ENCODE measurements around the gene RLF.

Gene RLF

GRCh38 chr1:40270152-40270834 lies 109.1 kb downstream of the RLF start:
- DNase-seq (ENCODE audit: low read depth) = no peak

DNA sequence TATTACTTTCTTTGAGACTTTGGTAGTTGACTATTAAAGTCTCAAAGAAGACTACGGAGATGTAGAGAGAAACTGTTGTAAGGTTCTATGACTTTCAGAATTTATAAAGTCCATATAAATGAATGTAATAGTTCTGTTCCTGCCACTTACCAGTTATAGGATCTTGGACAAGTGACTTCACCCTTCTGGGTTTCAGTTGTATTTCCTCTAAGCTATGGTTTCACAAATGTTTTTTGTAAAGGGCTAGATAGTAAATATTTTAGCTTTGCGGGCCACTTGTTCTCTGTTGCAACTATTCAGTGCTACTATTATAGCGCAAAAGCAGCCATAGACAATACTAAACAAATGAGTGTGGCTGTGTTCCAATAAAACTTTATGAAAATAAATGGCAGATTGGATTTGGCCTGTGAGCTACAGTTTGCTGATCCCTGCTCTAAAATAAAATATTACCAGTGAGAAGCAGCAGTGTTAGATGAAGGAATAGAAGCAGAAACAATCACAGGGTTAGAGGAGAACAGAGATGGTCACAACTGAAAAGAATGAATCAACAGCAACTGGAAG lies 111.5 kb downstream of the RLF start:
- DNase-seq (ENCODE audit: low read depth) = no peak

DNA sequence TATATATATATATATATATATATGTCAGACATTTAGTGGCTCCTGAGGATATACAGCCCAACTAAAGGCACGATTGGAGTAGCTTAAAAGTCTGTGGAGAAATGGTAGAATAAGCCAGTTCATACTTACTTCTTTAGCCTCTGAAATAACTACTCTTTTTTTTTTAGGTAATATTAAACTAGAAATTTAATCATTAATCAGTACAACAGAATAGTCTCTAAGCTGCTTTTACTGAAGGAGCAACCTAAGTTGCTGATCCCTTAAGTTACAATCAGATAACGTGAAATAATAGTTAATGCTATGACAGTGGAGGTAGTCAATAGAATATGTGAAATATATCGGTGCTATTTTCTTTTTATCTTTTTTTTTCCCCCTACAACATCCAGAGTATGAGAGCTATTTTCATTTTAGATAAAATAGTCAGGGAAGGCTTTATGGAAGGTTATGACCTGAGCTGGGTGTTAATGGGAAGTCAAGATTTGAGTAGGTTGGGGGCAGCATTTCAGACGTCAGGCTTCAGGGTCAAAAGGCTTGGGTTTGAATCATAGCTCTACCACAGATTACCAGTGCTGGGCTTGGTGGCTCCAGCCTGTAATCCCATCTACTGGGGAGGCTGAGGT lies 112.5 kb downstream of the RLF start:
- DNase-seq (ENCODE audit: low read depth) = no peak

- DNase-seq (ENCODE audit: low read depth) = no peak
Measured at GRCh38 chr1:40274331-40274730, 113.1 kb downstream of the RLF start.

GRCh38 chr1:40276122-40276521 lies 114.9 kb downstream of the RLF start:
- DNase-seq (ENCODE audit: low read depth) = no peak

DNA sequence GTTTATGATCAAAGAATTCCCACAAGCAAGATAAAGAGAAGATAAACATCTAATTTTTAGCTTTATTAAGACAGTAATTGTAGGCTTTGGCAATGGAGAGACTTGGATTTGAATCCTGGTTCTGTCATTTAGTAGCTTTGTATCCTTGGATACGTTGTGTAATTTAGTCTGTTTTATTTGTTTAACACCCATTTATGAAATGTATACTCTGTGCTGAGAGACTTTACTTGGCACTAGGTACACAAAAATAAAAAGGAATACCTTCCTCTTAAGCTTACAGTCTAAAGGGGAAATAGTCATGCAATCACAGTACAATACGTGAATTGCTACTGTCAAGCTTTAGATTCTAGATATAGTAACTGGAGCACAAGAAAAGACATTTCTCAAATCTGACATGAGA lies 120.7 kb downstream of the RLF start:
- DNase-seq (ENCODE audit: low read depth) = no peak
